Suppressor macrophage treated with lipopolysaccharide for 4 hours (primary cell): ENCODE data around the gene HIVEP3.

ENCODE experiments used
- DNase-seq: peaks from one replicate; pipeline ENCODE4 v3.0.0-alpha.2; 2020

Gene HIVEP3

DNA sequence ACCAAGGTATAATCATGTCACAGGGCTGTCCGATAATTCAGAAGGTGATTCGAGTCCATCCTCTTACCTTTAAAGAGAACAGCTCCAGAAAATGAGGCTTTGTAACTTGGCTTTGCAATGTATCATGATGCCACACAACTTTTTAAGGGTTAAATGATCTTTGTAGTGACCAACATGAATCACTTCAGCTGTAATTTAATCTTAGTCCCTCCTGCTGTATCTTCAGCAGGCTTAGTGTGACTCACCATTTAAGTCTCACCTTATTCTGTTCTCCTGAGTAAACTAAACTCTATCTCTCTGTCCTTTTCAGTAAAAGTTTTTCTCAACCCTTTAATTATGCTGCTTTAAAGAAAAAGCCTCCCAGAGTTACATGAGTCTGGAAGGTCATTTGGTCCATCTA is 1.9 kb upstream of the HIVEP3 start:
- DNase-seq, result no peak

DNA sequence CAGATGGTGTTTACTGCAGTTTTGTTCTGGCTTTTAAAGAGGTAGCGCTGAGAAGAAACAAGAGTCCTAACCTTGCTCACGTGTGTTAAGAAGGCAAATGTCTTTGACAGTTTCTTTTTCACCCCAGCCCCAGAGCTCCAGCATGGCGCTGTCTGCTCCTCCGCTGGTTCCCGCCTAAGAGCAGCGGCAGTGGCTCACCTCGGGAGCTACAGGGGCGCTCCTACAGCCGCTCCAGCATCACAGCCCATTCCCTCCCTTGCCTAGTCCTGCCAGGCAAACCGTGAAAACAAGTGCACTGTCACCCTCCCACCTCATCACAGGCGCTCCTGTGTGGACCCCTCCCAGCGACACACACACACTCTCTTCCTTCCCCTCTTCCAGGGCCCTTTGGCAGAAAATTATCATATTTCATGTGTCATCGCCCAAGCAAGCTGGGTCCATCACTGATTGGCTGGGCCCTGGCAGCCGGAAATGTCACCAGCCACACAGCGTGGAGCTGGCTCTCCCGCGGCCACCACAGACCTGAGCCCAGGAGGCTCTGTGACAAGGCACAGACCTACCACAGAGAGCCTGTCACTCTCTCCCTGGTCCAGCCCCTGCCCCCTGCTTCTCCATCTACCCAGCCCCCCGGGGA is 1.2 kb upstream of the HIVEP3 start:
- no peak for DNase-seq

DNA sequence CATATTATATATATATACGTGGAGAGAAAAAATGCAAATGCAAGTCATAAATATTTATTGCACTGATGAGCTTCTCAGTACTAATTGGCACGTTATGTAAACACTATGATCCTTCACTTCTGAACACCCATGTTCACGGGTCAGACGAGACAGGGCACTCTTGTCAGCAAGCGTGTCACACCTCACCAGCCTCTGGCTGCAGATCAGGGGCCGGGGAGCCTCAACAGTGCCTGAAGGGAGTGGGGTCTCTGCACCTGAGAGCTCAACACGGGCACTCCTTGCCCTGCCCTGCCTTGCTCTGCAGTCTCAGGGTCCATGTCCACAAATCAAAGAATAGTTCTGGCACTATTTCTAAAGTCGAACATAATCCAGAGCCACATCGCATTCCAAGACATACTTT is 409 bp upstream of the HIVEP3 start:
- DNase-seq, result no peak

DNA sequence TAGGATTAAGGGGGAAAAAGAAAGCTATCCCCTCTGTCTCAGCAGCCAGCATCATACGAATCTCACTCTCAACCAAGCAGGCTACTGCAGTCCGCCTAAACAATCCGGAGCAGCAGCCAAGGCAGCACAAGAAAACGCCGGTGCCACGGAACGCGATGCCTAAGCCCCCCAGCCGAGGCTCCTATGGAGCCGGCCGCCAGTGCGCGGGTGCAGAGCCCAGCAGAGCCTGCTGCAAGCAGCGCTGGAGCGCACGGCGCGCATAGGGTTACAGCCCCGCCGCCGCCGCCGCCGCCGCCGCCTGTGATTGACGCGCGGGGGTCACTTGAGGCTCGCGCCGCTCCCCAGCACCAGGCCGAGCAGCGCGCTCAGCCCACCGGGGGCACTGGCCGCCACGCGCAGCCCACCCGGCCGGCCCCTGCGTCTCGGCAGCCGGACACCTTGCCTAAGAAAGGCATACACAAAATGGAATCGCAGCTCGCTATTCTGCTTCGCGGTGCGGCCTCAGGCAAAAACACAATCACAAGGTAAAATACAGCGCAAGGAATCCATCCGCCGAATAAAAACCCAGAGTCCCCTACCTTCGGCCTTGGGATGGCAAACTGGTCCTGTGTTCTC is 780 bp downstream of the HIVEP3 start:
- no peak for DNase-seq

DNA sequence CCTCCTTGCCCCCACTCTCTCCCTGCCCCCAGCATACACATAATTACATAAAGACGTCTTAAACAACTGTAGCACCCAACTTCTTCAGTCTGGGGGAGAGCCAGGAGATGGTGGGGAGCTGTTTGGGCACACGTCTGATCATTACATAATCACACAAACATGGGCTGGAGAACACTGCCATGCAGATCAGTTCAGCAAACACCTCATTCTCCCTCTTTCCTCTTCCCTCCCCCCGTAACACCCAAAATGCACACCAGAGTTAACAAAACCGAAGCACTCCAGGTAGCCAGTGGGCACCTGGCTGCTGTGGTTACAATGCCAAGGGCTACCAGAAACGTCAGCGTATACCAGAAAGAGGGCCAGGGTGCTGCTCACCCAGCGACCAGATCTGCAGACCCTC is 1.6 kb downstream of the HIVEP3 start:
- DNase-seq, result no peak

DNA sequence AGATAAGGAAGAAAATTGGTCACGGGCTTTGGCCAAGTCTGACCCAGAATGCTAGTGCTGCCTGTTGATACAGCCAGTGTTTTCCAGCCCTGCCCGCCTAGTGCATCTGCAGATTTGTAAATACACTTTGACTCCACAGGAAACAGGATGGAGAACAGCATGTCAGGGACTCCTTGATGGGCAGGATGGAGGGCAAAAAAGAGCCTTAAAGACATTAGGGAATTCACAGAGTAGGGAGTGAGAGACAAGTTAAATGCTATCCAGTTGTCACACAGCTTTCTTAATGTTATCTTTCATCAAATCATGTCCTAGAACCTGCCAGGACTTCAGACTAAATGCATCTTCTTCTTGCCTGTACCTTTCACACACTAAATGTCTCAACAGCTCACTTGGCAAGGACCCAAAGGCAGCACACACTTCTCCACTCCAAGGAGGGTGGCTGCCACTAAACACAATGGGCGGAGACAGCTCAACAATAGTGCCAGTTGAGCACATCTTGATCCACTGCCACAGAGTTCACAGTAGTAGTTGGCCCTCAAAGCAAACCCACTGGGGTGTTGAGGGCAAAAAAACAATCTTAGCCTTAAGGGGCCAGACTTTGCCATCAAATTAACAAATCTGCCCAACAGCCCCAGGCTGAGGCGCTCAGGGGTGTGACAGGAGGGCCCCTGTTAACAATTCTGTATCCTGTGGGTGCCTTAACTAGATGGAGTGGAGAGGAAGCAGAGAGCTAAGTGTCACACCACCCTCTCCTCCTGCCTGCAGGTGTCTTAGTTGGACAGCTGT is 2.7 kb downstream of the HIVEP3 start:
- DNase-seq, result no peak

DNA sequence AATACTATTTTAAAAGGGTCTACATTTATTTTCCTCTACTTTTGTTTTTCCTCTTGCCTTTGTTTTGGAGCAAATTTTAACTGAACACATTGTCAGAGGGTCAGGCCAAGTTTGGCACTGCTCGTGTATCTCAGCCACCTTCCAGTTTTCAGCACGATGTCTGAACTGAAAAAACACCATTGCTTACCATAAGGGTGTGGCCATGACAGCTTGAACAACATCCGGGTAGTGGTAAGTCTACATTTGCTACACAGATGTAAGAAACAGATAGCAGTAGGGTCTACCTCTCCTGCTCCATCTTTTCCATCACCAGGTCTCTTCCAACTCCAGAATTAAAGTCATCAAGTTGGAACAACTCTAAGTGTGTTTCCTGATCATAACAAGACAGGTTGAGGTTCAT is 4.2 kb downstream of the HIVEP3 start:
- DNase-seq, result no peak

DNA sequence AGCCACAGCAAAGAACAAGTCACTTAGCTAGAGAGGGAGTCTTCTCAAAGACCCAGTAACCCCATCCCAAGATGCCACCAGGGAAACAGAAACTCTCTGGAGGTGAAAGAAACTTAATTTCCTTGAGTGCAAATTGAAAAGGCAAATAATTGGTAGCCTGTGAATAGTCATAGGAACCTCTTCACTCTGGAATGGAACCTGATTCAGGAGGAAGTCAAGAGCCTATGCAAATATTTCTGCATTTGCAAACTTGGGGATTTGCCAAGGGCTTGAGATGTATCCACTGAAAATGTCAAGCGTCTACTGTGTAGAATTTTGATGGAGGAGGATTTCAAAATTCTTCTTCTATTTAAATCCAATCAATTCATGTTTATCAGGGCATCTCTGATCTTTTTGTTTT is 5.7 kb downstream of the HIVEP3 start:
- DNase-seq, result no peak

DNA sequence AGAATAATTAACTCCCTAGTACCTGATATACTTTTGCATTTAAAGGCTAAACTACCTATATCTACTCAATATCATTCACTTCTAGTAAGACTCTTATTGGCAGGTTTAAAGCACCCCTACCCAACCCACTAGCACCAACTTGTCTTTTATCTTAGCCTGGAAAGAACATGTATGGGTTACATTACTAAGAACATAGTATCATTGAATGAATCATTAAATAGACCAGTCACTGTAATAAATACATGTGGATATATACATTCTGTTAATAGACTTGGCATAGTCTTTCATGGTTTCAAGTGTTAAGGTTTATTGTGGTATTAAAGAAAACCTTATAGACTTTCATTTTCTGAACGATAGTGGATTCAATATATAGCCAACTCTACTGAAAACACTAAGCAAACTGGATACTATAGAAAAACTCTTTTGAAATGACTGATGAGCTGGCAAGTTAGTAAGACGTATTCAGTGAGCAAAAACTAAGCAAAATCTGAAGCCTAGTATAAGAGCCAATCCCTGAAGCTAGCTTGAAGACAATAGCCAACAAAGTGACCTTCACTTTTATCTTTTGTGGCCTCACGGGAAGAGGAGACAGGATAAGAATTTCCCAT is 10.3 kb downstream of the HIVEP3 start:
- no peak for DNase-seq

DNA sequence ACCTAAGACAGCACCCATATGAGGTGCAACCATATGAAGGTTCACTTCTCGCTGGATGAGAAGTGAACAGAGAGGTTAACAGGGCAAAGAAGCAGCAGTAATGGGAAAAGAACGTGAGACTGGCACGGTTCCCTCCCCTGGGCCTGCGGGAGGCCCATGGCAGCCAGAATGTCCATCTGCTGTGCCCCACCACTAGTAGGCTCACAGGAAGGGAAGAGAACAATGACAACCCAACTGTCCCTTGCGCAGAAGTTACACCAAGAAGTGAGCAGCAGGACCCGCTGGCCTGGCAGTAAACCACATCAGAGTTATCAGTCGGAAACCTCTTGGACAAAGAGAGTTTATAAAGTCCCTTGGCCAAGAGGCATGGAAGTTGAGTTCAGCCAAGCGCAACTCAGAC is 11.3 kb downstream of the HIVEP3 start:
- no peak for DNase-seq

DNA sequence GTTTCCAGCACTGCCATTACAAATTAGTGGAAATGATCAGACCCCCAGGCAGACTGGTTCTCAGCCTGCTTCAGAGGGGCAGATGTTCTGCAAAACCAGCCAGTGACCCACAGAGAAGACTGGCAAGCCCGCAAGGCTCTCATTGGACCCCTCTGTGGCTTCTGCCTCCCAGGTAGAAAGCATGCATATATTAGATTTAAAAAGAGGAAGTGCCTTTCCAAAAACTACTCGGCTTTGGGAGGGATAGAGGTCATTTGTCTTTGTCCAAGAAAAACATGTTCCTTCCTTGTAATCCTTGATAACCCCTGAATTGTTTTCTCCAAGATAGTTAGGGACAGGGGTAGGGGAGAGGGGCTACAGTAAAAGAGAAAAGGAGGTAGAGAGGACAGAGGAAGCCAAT is 11.8 kb downstream of the HIVEP3 start:
- DNase-seq, result no peak

DNA sequence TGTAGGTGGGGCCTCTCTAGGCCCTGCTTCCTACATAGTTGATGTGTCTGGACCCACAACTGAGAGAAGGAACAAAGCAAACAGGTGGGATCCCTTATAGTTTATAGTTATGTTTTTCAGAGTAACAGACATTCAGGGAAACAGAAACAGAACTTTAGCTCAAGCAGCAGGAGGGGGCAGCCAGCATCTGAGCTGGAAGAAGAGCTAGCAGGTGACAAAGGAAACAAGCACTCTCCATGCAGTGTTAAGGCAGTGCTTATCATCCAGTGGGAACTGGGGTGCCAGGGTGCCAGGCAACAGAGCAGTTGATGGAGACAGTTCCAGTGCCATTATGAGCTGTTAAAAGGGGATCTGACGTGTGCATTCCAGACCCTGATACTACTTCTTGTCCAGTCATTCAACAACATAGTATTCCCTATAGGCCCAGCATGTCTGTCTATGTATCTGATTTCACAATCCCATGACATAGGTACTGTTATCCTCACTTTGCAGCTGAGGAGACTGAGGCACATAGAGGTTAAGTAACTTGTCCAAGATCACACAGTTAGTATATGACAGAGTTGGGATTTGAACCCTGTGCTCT is 13.5 kb downstream of the HIVEP3 start:
- DNase-seq, result no peak

DNA sequence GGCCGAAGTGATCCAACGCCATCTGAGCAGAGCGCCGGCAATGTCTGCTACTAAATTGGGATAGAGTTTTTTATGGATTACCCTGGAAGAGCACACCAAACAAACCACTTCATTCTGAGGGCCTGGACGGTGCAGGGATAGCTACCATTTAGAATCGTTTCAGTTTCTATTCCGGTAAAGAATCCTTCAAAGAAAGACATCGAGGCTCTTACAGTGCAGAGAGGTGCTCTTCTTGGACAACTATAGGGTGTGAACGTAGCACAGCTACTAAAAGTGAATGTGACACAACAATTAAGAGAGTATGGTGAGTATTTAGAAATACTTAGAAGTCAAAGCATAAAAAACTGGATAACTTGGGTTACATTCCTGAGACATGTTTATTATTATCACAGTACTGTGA is 16.1 kb downstream of the HIVEP3 start:
- DNase-seq, result no peak

DNA sequence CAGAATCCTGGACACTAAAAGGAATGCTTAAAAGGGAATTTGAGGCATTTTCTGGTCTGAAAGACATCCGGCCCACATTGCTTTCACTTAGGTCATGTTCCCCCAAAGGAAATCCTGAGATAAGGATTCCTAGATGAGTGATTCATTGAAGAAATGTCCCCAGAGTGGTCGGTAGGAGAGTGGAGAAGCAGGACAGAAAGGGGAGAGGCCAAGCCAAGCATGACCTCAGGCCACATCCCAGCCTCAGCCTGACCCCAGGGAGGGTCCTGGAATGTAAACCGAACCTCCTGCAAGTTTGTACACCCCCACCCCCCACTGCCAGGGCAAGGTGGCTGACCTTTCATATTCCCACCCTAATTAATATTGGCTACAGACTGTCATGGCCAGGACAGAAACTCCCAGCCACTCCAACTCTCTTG is 16.6 kb downstream of the HIVEP3 start:
- no peak for DNase-seq

DNA sequence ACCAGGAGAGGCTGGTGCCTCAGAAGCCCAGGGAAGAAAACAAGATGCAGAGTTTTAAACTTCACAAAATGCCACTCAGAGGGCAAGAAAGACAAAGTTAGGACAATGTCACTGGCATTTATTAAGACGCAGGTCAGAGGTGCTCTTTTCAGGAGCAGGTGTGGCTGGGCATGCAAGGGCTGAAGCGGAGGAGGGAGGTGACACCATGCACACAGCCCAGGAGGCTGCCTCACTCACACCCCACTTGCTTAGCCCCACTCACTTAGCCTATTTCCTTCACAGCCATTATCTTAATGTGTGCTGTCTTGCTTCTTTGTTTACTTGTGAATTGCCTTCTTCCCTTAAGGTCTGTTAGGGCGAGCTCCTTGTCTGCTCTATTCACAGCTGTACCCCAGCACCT is 17.2 kb downstream of the HIVEP3 start:
- no peak for DNase-seq

DNA sequence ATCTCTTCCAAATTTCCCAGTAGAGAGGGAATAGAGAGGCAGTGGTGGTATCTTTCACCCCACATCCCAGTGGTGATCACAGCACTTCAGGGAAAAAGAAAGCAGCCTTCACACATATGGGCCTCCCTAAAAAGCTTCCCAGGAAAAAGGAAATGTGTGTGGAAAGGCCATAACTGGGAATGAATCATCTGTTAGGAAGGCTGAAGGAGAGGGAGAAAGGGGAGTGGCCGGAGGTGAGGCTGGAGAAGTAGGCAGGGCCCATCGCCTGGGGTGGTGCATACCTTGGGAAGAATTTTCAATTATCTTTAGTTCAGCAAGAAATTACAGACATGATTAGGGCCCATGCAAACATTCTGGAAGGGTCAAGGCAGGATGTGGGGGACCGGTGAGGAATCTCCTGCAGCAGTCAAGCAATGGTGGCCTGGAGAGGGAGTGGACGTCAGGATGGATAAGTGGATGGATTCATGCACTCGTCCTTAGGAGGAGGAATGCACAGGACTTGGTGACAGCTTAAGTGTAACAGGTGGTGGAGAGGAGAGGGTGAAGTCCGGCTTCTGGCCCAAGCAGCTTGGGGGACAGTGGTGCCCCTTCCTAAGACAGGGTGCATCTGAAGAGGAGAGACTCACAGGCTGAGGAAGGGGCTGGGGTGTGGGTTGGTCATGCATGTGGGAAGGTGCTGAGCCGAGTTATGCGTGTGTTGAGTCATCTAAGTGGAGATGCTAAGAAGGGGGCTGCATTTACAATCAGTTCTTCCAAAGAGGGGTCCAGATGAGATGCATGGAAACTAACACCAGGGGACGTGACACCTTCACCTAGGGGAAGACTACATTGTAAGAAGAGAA is 17.9 kb downstream of the HIVEP3 start:
- no peak for DNase-seq

DNA sequence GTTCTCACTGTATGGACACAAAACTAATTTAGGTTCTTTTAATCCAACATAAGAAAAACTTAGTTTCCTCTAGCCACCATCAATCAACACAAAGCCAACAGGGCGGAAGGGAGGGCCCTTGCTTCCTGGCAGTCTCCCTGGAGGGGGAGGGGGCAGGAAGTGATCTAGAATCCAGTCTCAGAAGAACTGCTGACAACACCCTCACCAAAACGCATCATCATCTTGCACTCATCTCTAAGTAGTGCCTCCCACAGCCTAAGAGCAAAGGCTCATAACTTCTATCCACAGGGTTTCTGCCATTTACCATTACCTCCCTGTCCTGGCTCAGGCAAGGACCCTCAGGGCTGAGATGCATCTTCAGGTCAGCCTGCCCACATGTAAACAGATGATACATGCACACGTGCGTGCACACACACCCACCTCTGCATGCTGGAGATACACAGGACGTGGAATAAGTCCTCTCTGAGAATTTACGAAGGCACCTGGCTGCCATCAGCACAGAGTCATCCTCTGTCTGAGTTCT is 20.5 kb downstream of the HIVEP3 start:
- peak; percentile 52 for DNase-seq

DNA sequence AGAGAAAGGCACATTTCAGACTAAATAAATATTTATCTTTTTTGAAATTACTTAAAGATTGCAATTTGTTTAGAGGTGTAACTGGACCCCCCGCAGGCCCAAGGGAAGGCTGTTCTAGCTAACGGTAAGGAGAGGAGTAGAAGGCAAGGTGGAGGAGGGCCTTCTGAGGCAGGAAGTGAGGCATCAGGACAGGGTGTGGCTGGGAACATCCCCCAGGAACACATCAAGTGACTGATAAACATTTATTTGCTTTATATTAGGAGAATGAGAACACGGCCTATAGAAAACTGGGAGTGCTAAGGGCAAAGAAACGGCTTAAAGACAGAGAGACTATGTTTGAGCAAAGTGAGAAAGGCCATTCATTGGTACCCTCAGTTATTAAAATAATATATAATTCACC is 23.2 kb downstream of the HIVEP3 start:
- DNase-seq, result no peak

DNA sequence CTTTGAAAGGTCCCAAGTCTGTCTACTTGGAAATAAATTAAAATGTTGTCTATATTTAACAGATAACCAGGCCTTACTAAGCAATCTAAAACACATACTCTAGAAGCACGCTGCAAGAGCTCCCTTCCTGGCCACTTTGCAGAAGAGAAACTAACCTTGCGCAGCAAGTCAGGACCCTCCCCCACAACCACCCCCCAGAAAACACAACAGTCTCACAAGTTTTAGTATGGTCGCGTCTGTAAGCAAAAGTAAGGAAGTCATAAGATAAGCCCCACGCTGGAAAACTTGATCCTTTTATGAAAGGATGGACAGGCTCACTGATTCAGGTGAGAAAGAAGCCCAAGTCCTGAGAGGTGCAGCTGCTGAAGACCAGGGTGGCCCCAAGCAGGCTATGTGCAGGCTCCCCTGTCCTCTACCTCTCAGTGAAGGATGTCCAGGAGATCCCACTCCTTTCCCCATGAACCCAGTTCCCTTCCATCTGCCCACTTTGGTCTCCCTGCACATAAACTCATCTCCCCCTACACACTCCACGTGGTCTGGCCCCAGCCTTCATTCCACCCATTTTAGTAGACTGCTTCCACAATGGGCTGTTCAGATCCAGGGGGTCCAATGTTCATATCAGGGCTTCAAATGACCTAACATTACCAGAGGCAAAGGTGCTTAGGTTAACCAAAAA is 23.8 kb downstream of the HIVEP3 start:
- DNase-seq, result peak; percentile 21

DNA sequence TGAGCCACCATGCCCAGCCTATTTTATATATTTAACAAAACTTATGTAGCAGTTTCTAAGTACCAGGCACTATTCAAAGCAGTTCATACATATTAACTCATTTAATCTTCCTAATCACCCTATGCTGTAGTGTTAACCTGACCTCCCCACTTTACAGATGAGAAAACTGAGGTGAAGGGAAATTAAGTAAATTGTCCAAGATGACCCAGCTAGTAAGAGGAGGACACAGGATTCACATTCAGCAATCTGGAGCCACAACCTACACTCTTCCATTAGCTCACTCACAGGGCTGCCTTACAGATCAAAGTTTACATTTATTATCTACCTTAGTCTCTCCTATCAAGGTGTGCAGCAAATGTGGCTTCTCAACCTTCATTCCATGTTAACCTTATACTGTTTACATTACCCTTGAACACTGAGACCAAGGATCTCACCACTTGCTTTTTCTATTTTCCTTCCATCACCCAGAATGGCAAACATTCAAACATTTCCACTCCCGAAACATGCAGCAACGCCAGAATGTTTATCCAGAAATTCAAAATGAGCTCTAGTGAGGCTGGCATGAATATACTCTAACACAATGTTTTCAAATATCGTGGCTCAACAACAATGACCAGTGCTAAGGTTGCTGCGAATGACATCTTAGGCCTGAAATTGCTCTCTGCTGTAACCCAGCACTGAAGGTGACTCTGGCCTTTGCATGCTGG is 24.5 kb downstream of the HIVEP3 start:
- DNase-seq, result no peak

DNA sequence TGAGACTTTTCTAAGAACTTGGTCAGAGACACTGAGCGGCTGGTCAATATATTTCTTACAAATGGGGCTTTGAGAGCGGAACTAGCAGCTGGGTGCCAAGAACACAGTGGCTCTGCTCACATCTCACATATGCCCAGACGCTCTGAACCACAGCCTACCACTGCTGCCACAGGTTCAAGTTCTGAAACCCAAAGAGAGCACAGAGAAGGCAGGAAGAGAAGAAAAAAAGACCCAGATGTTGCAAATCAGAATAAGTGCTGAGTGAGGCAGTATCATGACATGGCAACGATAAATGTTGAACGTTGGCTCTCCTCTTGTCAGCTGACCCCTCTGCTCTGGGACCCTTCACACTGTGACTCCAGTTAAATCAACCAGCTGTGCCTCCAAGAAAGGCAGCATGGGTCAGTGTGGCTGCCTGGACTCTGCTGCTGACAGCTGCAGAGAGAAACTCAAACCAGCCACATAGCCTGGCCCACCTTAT is 26.4 kb downstream of the HIVEP3 start:
- no peak for DNase-seq
